NT2/D1 (cell line): ENCODE results near the gene S100A16.

ENCODE experiments used
- DNase-seq: peaks from one replicate; pipeline ENCODE4 v3.0.0-alpha.2; 2011; ENCODE audit warnings: low read depth, low spot score
- H3K27me3 ChIP-seq: 2 replicates; pipeline ENCODE4 v1.6.0; 2011; ENCODE audit warnings: mild to moderate bottlenecking; ENCODE audit not compliant: insufficient read length, insufficient read depth
- H3K36me3 ChIP-seq: 2 replicates; pipeline ENCODE4 v1.6.1; 2011; ENCODE audit warnings: mild to moderate bottlenecking, low read length, mixed read lengths; ENCODE audit not compliant: insufficient read depth, insufficient read length
- H3K4me1 ChIP-seq: 2 replicates; pipeline ENCODE4 v1.5.1; 2011; ENCODE audit not compliant: insufficient read depth, insufficient read length
- H3K4me3 ChIP-seq: 2 replicates; pipeline ENCODE4 v1.5.1; 2011; ENCODE audit warnings: low read depth; ENCODE audit not compliant: insufficient read length
- H3K9ac ChIP-seq: 2 replicates; pipeline ENCODE4 v1.6.0; 2011; ENCODE audit warnings: low read depth; ENCODE audit not compliant: insufficient read length
- H3K9me3 ChIP-seq: 2 replicates; pipeline ENCODE4 v1.5.1; 2011; ENCODE audit warnings: mild to moderate bottlenecking, low read length; ENCODE audit not compliant: insufficient read depth
- SUZ12 ChIP-seq: IDR thresholded peaks from 2 replicates; pipeline ENCODE4 v1.6.1; 2011; ENCODE audit not compliant: insufficient read length, insufficient read depth; ENCODE audit errors: extremely low read depth
- YY1 ChIP-seq: IDR thresholded peaks from 2 replicates; pipeline ENCODE4 v1.6.1; 2011; ENCODE audit not compliant: insufficient read length, insufficient read depth
- ZNF274 ChIP-seq: IDR thresholded peaks from 2 replicates; pipeline ENCODE4 v1.6.1; 2011; ENCODE audit warnings: mild to moderate bottlenecking, low read depth, low read length

The S100A16 gene

DNA sequence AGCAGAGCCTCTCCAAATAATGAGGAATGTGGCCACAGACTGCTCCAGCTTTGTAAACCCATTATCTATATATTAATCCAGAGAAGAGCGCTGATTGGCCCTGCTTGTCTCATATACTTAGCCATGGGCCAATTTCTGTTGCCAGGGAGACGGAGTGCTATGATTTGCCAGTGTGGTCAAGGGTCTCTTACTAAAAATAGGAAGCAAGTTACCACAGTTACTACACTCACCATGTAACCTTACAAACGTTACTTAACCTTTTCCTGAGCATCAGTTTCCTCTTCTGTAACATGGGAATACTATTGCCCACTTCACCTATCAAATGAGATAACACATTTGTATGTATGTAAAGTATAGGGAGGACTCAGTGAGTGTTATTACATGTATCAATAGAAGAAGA is 39.6 kb downstream of the S100A16 start:
- Histone ChIP-seq H3K4me3 (no peak overlapping the region), H3K27me3 (no peaks in the 10 kb centered on the region), H3K4me1 (peaks cover 3% of the 10 kb centered on the region), H3K9me3 (peaks cover 21% of the 10 kb centered on the region; the same call in 1 of the 2 replicates), H3K9ac (no peak overlapping the region), H3K36me3 (no peaks in the 10 kb centered on the region)
- DNase-seq = no peak
- TF ChIP-seq SUZ12 = no peak
- TF ChIP-seq ZNF274 = no peak
- TF ChIP-seq YY1 = no peak

DNA sequence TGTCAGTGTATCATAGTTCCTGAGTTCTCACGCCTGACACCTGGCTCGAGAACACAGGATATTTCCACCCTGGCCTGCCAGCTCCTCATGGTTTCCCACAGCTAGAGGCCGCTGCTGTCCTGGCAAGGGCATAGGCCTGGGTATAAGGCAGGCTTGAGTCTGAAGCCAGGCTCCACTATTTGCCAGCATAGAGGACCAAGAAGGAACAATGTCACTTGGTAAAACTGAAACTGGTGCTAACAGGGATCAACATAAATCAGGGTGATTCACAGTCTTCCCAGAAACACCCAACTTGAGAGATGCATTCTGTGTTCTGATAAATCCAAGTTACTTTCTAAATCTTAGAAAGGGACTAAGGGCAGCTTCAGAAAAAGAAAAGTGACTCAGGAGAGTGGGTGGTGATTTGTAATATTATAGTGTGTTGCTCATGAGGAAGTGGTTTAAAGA is 40.3 kb downstream of the S100A16 start:
- H3K36me3 ChIP-seq = no peaks in the 10 kb centered on the region
- TF ChIP-seq SUZ12 (no peak), ZNF274 (no peak), YY1 (no peak)
- H3K4me1 ChIP-seq = peaks cover 7% of the 10 kb centered on the region
- no peak overlapping the region for H3K9ac ChIP-seq
- peaks cover 21% of the 10 kb centered on the region; the same call in 1 of the 2 replicates for H3K9me3 ChIP-seq
- no peak overlapping the region for H3K4me3 ChIP-seq
- H3K27me3 ChIP-seq = no peaks in the 10 kb centered on the region
- DNase-seq = no peak

DNA sequence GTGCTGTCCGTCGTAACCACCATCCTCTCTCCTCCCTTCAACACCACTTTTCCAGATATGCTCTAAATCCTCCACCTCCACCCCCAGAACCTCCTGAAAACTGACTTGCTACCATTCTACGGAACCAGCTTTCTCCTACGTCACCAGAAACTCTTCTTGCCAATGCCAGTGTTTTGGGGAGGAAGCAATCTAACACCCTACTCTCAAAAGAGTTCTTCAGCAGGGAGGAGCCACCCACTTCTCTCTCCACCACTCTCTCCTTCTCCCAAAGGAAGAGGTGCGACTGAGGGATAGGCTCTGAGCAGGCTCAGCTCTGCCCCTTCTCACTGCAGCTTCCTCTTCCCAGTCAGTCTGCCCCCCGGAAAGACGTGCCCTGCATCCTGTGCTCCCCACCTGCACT is 41.2 kb downstream of the S100A16 start:
- Histone ChIP-seq H3K9me3 (peaks cover 21% of the 10 kb centered on the region; the same call in 1 of the 2 replicates), H3K9ac (no peak overlapping the region), H3K27me3 (no peaks in the 10 kb centered on the region), H3K36me3 (no peaks in the 10 kb centered on the region), H3K4me3 (no peak overlapping the region), H3K4me1 (peaks cover 13% of the 10 kb centered on the region)
- DNase-seq = no peak
- TF ChIP-seq ZNF274 (no peak), YY1 (no peak), SUZ12 (no peak)

DNA sequence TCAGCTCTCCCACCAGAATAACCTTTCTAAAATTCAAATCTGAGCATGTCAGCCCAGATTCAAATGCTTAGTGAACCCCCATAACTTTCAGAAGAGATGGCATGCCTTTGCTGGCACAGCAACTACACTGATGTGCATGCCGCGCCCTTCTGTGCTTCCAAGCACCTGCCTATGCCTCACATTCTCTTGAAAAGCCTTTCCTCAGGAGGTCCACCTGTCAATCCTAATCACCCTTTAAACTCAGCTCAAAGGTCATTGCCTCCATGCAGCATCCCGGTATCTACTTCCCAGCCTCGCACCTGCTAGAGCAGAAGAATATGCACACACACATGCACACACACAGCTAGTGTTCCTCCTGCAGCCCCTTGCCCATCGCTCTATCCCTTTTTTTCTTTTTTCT is 42.1 kb downstream of the S100A16 start:
- no peak overlapping the region for H3K9ac ChIP-seq
- H3K36me3 ChIP-seq = no peaks in the 10 kb centered on the region
- H3K4me1 ChIP-seq = peaks cover 16% of the 10 kb centered on the region
- DNase-seq = no peak
- no peak for TF ChIP-seq ZNF274
- TF ChIP-seq SUZ12 = no peak
- TF ChIP-seq YY1 = no peak
- H3K4me3 ChIP-seq = no peak overlapping the region
- H3K9me3 ChIP-seq = peaks cover 14% of the 10 kb centered on the region; the same call in 1 of the 2 replicates
- no peaks in the 10 kb centered on the region for H3K27me3 ChIP-seq

DNA sequence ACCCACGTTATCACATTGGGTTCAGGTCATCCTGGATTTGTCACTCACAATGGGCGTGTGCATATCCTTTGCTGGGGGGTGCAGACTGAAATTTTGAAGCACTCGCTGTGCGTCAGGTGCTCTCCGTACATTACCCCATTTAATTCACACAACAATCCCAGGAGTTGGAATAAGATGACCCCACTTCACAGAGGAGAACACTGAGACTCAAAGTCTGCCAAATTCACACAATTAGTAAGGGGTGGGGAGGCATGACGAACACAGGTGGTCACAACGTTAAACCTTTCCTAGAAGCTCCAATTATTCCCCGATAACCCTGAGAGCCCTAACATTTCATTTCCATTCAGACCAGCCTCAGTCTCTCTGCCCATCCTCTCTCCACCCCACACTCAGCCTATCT is 43.5 kb downstream of the S100A16 start:
- TF ChIP-seq YY1 (no peak), SUZ12 (no peak), ZNF274 (no peak)
- DNase-seq = no peak

DNA sequence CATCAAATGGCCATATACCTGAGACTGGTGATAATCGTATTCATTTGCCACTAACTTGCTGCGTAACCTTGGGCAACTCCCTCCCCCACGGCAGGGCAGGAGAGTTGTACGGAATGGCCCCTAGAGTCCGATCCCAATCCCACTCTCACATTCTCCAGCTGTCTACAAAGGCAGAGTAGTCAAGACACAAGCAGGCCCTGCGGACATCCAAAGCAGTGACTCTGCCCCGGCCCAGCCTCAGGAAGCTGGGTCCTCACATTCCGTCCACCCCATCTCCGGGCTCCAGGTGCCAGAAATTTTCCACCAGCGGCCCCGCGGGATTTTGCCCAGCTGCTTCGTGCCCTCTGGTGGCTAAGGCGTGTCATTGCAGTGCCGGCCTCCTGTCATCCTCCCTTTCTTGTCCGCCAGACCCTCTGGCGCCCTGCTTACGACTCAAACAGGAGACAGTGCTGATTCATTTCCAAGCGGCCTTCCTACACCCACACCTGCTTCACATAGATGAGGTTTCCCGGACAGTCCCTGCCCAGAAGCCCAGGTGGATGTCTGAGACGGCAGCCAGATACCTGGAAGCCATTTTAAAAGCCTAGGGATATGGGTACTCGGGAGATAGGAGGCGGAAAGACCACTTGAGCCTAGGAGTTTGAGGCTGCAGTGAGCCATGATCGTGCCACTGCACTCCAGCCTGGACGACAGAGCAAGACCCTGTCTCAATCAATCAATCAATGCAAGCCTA is 44.4 kb downstream of the S100A16 start:
- Histone ChIP-seq H3K36me3 (no peaks in the 10 kb centered on the region), H3K27me3 (no peaks in the 10 kb centered on the region), H3K9me3 (no peaks in the 10 kb centered on the region), H3K9ac (peak overlapping the region; percentile 72), H3K4me1 (peaks cover 32% of the 10 kb centered on the region), H3K4me3 (peak overlapping the region; percentile 10)
- TF ChIP-seq ZNF274 = no peak
- no peak for TF ChIP-seq SUZ12
- TF ChIP-seq YY1 = no peak
- peak; percentile 93 for DNase-seq

More for the DNA sequence above, 43.5 kb downstream of the S100A16 start:
- Histone ChIP-seq H3K36me3 (no peaks in the 10 kb centered on the region), H3K9ac (no peak overlapping the region), H3K4me3 (no peak overlapping the region), H3K9me3 (peaks cover 5% of the 10 kb centered on the region; the same call in 1 of the 2 replicates), H3K27me3 (no peaks in the 10 kb centered on the region), H3K4me1 (peaks cover 24% of the 10 kb centered on the region)

DNA sequence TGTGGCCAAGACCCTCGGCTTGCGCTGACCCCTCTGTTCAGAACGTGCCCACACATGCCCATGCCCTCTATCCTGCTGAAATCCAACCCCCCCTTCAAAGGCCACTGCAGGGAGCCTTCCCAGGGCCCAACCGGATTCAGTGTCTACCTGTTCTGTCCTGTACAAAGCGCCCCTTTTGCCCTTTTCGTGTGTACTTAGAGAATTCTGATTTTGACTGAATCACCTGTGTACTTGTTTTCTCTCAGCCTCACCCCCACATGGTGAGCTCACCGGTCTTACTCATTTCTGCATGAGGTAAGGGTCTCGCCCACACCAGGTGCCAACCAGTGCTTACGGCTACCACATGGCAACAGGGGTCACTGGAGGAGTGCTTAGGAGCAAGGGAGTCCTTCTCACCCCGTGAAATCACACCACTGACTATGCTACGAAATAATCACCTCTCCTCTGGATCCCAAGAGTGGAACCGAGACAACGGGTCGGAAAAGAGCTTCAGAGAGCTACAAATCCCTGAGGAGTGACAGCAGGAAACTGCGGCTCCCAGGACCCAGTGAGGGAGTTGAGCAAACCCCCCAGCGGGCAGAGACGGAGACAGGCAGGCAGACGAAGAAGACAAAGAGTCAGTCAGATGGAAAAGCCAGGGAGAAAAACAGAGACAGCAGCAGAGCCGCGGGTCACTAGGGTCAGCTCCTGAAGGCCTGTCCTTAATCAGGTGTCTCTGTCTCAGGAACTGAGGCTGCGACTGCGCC is 45.1 kb downstream of the S100A16 start:
- Histone ChIP-seq H3K27me3 (no peaks in the 10 kb centered on the region), H3K4me1 (peaks cover 33% of the 10 kb centered on the region), H3K9me3 (no peaks in the 10 kb centered on the region), H3K36me3 (no peaks in the 10 kb centered on the region), H3K4me3 (peak overlapping the region; percentile 10), H3K9ac (peak overlapping the region; percentile 72)
- no peak for DNase-seq
- no peak for TF ChIP-seq ZNF274
- no peak for TF ChIP-seq SUZ12
- no peak for TF ChIP-seq YY1
